ENCODE measurements around the gene FAM186B.
A peak's percentile ranks its signal among the peaks of the same experiment; 100 is the strongest.

Gene FAM186B

DNA sequence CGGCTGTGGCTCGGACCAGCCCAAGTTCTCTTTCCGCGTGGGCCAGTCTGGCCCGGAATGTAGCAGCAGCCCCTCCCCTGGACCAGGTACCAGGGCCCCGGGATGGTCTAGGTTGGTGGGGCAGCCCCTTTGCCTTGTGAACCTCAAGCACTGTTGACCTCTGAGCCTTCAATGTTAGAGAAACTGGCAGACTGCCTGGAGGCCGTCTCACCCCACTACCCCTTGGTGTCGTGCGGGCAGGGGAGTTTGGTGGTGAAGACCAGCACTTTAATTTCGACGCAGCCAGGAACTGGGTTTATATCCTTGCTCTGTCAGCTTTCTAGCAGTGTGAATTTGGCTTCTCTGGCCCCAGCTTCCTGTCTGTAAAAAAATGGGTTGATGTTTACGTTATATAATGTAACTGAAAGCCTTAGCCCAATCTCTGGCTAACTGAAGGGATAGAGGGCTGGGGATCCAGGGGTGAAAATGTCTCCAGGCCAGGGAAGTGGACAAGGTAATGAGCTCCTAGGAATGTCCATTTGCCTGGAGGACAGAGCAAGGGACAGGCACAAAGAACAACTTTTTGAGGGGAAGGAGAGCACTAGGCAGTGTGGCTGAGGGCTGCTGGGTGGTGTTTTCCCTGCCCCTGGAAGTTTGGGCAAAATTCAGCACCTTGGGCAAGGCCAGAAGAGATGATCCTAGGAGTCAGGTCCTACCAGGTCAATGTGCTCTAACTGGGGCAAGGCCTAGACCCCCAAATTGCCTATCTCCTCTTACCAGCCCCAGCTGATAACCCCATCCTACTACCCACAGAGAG is 48.9 kb downstream of the FAM186B start:
- peaks cover 48% of the 10 kb centered on the region for H3K36me3 ChIP-seq (ENCODE audit: insufficient read depth, low read length)

GRCh38 chr12:49555631-49556390 is 49.6 kb downstream of the FAM186B start:
- no peak overlapping the region for H3K27ac ChIP-seq (ENCODE audit: low read length)
- H3K9me3 ChIP-seq (ENCODE audit: insufficient read depth, low read length, severe bottlenecking) = no peaks in the 10 kb centered on the region
- H4K20me1 ChIP-seq (ENCODE audit: insufficient read depth, low read length) = 0 out of 2 replicates have a peak, but pooled peaks cover 3% of the 10 kb centered on the region
- no peak overlapping the region for H2AFZ ChIP-seq (ENCODE audit: low read depth, low read length)
- H3K4me2 ChIP-seq (ENCODE audit: insufficient read depth, low read length) = no peak overlapping the region
- H3K36me3 ChIP-seq (ENCODE audit: insufficient read depth, low read length) = peaks cover 41% of the 10 kb centered on the region
- H3K9ac ChIP-seq (ENCODE audit: low read depth, low read length) = no peak overlapping the region
- TF ChIP-seq EZH2 (IDR thresholded peaks at IDR 0.05; ENCODE audit: borderline replicate concordance, low read depth, low read length, severe bottlenecking) (no peak), CTCF (IDR thresholded peaks at IDR 0.05; ENCODE audit: borderline replicate concordance, extremely low read depth, low read length, poor library complexity, severe bottlenecking) (no peak)
- no peak overlapping the region for H3K4me3 ChIP-seq (ENCODE audit: low read depth in 1 of 2, low read length in 2 of 2)
- DNase-seq (no peak), ATAC-seq (ENCODE audit: insufficient read depth, low read depth) (0 out of 3 replicates have a peak, but pooled peaks have one; percentile 20)
- no peaks in the 10 kb centered on the region for H3K79me2 ChIP-seq (ENCODE audit: insufficient read depth, low read length)
- peaks cover 3% of the 10 kb centered on the region for H3K27me3 ChIP-seq (ENCODE audit: insufficient read depth, low read length, poor library complexity)
- no peaks in the 10 kb centered on the region for H3K4me1 ChIP-seq (ENCODE audit: insufficient read depth, low read length)

More for the DNA sequence above, 48.9 kb downstream of the FAM186B start:
- TF ChIP-seq CTCF (IDR thresholded peaks at IDR 0.05; ENCODE audit: borderline replicate concordance, extremely low read depth, low read length, poor library complexity, severe bottlenecking) = no peak
- no peak for TF ChIP-seq EZH2 (IDR thresholded peaks at IDR 0.05; ENCODE audit: borderline replicate concordance, low read depth, low read length, severe bottlenecking)
- no peaks in the 10 kb centered on the region for H3K27me3 ChIP-seq (ENCODE audit: insufficient read depth, low read length, poor library complexity)
- H3K9me3 ChIP-seq (ENCODE audit: insufficient read depth, low read length, severe bottlenecking) = no peaks in the 10 kb centered on the region
- H3K9ac ChIP-seq (ENCODE audit: low read depth, low read length) = no peak overlapping the region
- no peak overlapping the region for H3K4me2 ChIP-seq (ENCODE audit: insufficient read depth, low read length)
- H3K79me2 ChIP-seq (ENCODE audit: insufficient read depth, low read length) = no peaks in the 10 kb centered on the region
- ATAC-seq (ENCODE audit: insufficient read depth, low read depth) (no peak), DNase-seq (no peak)
- no peak overlapping the region for H2AFZ ChIP-seq (ENCODE audit: low read depth, low read length)
- H3K4me1 ChIP-seq (ENCODE audit: insufficient read depth, low read length) = no peaks in the 10 kb centered on the region
- H4K20me1 ChIP-seq (ENCODE audit: insufficient read depth, low read length) = 0 out of 2 replicates have a peak, but pooled peaks cover 3% of the 10 kb centered on the region
- H3K4me3 ChIP-seq (ENCODE audit: low read depth in 1 of 2, low read length in 2 of 2) = no peak overlapping the region
- no peak overlapping the region; the same call in 1 of the 2 replicates for H3K27ac ChIP-seq (ENCODE audit: low read length)

- no peak for DNase-seq
- 0 out of 2 replicates have a peak, but pooled peaks cover 3% of the 10 kb centered on the region for H4K20me1 ChIP-seq (ENCODE audit: insufficient read depth, low read length)
- no peak overlapping the region for H3K9ac ChIP-seq (ENCODE audit: low read depth, low read length)
- H3K4me1 ChIP-seq (ENCODE audit: insufficient read depth, low read length) = no peaks in the 10 kb centered on the region
- TF ChIP-seq EZH2 (IDR thresholded peaks at IDR 0.05; ENCODE audit: borderline replicate concordance, low read depth, low read length, severe bottlenecking) (no peak), CTCF (IDR thresholded peaks at IDR 0.05; ENCODE audit: borderline replicate concordance, extremely low read depth, low read length, poor library complexity, severe bottlenecking) (no peak)
- peaks cover 3% of the 10 kb centered on the region for H3K27me3 ChIP-seq (ENCODE audit: insufficient read depth, low read length, poor library complexity)
- no peaks in the 10 kb centered on the region for H3K79me2 ChIP-seq (ENCODE audit: insufficient read depth, low read length)
- no peak overlapping the region for H3K4me3 ChIP-seq (ENCODE audit: low read depth in 1 of 2, low read length in 2 of 2)
- H3K27ac ChIP-seq (ENCODE audit: low read length) = no peak overlapping the region
- no peaks in the 10 kb centered on the region for H3K9me3 ChIP-seq (ENCODE audit: insufficient read depth, low read length, severe bottlenecking)
- ATAC-seq (ENCODE audit: insufficient read depth, low read depth) = no peak
- H2AFZ ChIP-seq (ENCODE audit: low read depth, low read length) = no peak overlapping the region
- no peak overlapping the region for H3K4me2 ChIP-seq (ENCODE audit: insufficient read depth, low read length)
- peaks cover 26% of the 10 kb centered on the region for H3K36me3 ChIP-seq (ENCODE audit: insufficient read depth, low read length)
These were observed 51.2 kb downstream of the FAM186B start for GRCh38 chr12:49554266-49554665.
